ENCODE measurements around the gene TULP4.
"Not testable (repeated sequence)": the region's sequence is repeated elsewhere in the genome, so short reads cannot be mapped to it uniquely, and the experiment has no call there.

DNA sequence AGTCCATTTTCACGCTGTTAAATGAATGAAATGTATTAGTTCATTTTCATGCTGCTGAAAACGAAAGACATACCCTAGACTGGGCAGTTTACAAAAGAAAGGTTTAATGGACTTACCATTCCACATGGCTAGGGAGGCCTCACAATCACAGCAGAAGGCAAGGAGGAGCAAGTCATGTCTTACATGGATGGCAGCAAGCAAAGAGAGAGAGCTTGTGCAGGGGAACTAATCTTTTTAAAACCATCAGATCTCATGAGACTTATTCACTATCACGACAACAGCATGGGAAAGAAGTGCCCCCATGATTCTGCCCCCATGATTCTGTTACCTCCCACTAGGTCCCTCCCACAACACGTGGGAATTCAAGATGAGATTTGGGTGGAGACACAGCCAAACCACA lies 79.7 kb downstream of the TULP4 start:
- TF ChIP-seq, protein P1, sequence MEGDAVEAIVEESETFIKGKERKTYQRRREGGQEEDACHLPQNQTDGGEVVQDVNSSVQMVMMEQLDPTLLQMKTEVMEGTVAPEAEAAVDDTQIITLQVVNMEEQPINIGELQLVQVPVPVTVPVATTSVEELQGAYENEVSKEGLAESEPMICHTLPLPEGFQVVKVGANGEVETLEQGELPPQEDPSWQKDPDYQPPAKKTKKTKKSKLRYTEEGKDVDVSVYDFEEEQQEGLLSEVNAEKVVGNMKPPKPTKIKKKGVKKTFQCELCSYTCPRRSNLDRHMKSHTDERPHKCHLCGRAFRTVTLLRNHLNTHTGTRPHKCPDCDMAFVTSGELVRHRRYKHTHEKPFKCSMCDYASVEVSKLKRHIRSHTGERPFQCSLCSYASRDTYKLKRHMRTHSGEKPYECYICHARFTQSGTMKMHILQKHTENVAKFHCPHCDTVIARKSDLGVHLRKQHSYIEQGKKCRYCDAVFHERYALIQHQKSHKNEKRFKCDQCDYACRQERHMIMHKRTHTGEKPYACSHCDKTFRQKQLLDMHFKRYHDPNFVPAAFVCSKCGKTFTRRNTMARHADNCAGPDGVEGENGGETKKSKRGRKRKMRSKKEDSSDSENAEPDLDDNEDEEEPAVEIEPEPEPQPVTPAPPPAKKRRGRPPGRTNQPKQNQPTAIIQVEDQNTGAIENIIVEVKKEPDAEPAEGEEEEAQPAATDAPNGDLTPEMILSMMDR (IDR thresholded peaks at IDR 0.05 in 4 of 5, conservative IDR thresholded peaks at IDR 0.05 in 1 of 5) = not testable (repeated sequence)
- TF ChIP-seq POLR2A (IDR thresholded peaks at IDR 0.05) = not testable (repeated sequence)

Measured in gastrocnemius medialis (tissue), 4 donors.